H9 (cell line): Measurements from ENCODE around the gene C18orf63. TPM values are rescaled to one million over a fixed set of nuclear protein-coding genes. Genes with fewer than 3 reads are reported as not detected.

ENCODE experiments used
- DNase-seq: peaks from one replicate; pipeline ENCODE4 v3.0.0-alpha.2; 2017
- H2AFZ ChIP-seq: one replicate; pipeline ENCODE4 v1.6.1; 2013; ENCODE audit warnings: mild to moderate bottlenecking, low read length, control low read depth, moderate library complexity
- H2AK5ac ChIP-seq: 2 replicates; pipeline ENCODE4 v1.6.1; 2013; ENCODE audit warnings: low read length, control low read depth, mixed read lengths; ENCODE audit not compliant: insufficient read length
- H2BK120ac ChIP-seq: one replicate; pipeline ENCODE4 v1.6.1; 2013; ENCODE audit warnings: low read depth, mild to moderate bottlenecking, low read length, control low read depth, inconsistent platforms; ENCODE audit not compliant: poor library complexity, severe bottlenecking
- H2BK12ac ChIP-seq: 2 replicates; pipeline ENCODE4 v1.6.1; 2013; ENCODE audit warnings: low read length, control low read depth, mixed read lengths, low read depth; ENCODE audit not compliant: insufficient read length
- H2BK15ac ChIP-seq: 2 replicates; pipeline ENCODE4 v1.6.1; 2013; ENCODE audit warnings: low read depth, low read length, control low read depth
- H2BK20ac ChIP-seq: one replicate; pipeline ENCODE4 v1.6.1; 2013; ENCODE audit warnings: low read depth, mild to moderate bottlenecking, low read length, control low read depth, inconsistent platforms; ENCODE audit not compliant: poor library complexity, severe bottlenecking
- H2BK5ac ChIP-seq: 2 replicates; pipeline ENCODE4 v1.6.1; 2013; ENCODE audit warnings: low read length, control low read depth, mixed read lengths; ENCODE audit not compliant: insufficient read length
- H3K14ac ChIP-seq: 2 replicates; pipeline ENCODE4 v1.6.1; 2013; ENCODE audit warnings: low read length, control low read depth; ENCODE audit not compliant: insufficient read depth
- H3K18ac ChIP-seq: 2 replicates; pipeline ENCODE4 v1.6.1; 2013; ENCODE audit warnings: low read depth, mild to moderate bottlenecking, mixed read lengths, low read length, control low read depth; ENCODE audit not compliant: insufficient read length
- H3K23ac ChIP-seq: 2 replicates; pipeline ENCODE4 v1.6.1; 2013; ENCODE audit warnings: low read length, control low read depth, mixed read lengths, low read depth; ENCODE audit not compliant: insufficient read length
- H3K23me2 ChIP-seq: 2 replicates; pipeline ENCODE4 v1.6.1; 2013; ENCODE audit warnings: low read depth, mild to moderate bottlenecking, mixed read lengths, low read length, control low read depth; ENCODE audit not compliant: insufficient read length, poor library complexity, severe bottlenecking
- H3K27ac ChIP-seq: 2 replicates; pipeline ENCODE4 v1.5.1; 2013; ENCODE audit warnings: low read length, control low read depth, mixed read lengths, low read depth; ENCODE audit not compliant: insufficient read length
- H3K27me3 ChIP-seq: 2 replicates; pipeline ENCODE4 v1.6.1; 2013; ENCODE audit warnings: low read length, control low read depth, inconsistent platforms; ENCODE audit not compliant: insufficient read depth
- H3K4ac ChIP-seq: 2 replicates; pipeline ENCODE4 v1.6.1; 2013; ENCODE audit warnings: low read depth, mild to moderate bottlenecking, control low read depth, inconsistent platforms, low read length, moderate library complexity
- H3K4me1 ChIP-seq: 2 replicates; pipeline ENCODE4 v1.6.1; 2013; ENCODE audit warnings: low read length, control low read depth, inconsistent platforms; ENCODE audit not compliant: insufficient read depth
- H3K4me2 ChIP-seq: 2 replicates; pipeline ENCODE4 v1.6.1; 2013; ENCODE audit warnings: low read length, control low read depth, mixed read lengths; ENCODE audit not compliant: insufficient read length, insufficient read depth
- H3K56ac ChIP-seq: 2 replicates; pipeline ENCODE4 v1.6.1; 2013; ENCODE audit warnings: low read depth, mild to moderate bottlenecking, mixed read lengths, low read length, control low read depth; ENCODE audit not compliant: insufficient read length
- H3K79me1 ChIP-seq: 2 replicates; pipeline ENCODE4 v1.6.1; 2013; ENCODE audit warnings: low read depth, mild to moderate bottlenecking, moderate library complexity, low read length, control low read depth, inconsistent platforms; ENCODE audit not compliant: insufficient read depth, poor library complexity, severe bottlenecking
- H3K79me2 ChIP-seq: 2 replicates; pipeline ENCODE4 v1.6.1; 2013; ENCODE audit warnings: low read length, control low read depth, inconsistent platforms; ENCODE audit not compliant: insufficient read depth
- H3K9ac ChIP-seq: 2 replicates; pipeline ENCODE4 v1.6.1; 2013; ENCODE audit warnings: low read length, control low read depth, mixed read lengths; ENCODE audit not compliant: insufficient read length; ENCODE audit errors: extremely low read depth
- H3K9me3 ChIP-seq: one replicate; pipeline ENCODE4 v1.6.1; 2013; ENCODE audit warnings: low read depth, low read length, inconsistent platforms; ENCODE audit not compliant: control insufficient read depth
- H3T11ph ChIP-seq: one replicate; pipeline ENCODE4 v1.6.1; 2013; ENCODE audit warnings: mild to moderate bottlenecking, low read length, control low read depth, inconsistent platforms
- H4K20me1 ChIP-seq: one replicate; pipeline ENCODE4 v1.6.1; 2013; ENCODE audit not compliant: control insufficient read depth, insufficient read length, insufficient read depth
- H4K5ac ChIP-seq: 2 replicates; pipeline ENCODE4 v1.6.1; 2013; ENCODE audit warnings: low read depth, mild to moderate bottlenecking, mixed read lengths, low read length, control low read depth; ENCODE audit not compliant: insufficient read length
- H4K8ac ChIP-seq: replicated peaks from 2 replicates; pipeline ENCODE4 v1.6.1; 2013; ENCODE audit warnings: low read length, control low read depth, mixed read lengths, low read depth; ENCODE audit not compliant: insufficient read length
- H4K91ac ChIP-seq: 2 replicates; pipeline ENCODE4 v1.6.1; 2013; ENCODE audit warnings: low read depth, mild to moderate bottlenecking, moderate library complexity, mixed read lengths, low read length, control low read depth; ENCODE audit not compliant: insufficient read length
- H3K27ac Mint-ChIP-seq, 3 experiments: 2 replicates in 2 of 3; 3 replicates in 1 of 3; pipeline ENCODE4 v1.8.0; 2020 to 2021; ENCODE audit warnings: mixed read lengths in 3 of 3, mild to moderate bottlenecking in 1 of 3, moderate library complexity in 1 of 3
- H3K27me3 Mint-ChIP-seq: 2 replicates; pipeline ENCODE4 v1.8.0; 2021; ENCODE audit warnings: low read depth, mild to moderate bottlenecking, moderate library complexity, mixed read lengths
- H3K36me3 Mint-ChIP-seq, 3 experiments: 2 replicates in 2 of 3; 3 replicates in 1 of 3; pipeline ENCODE4 v1.8.0; 2020 to 2021; ENCODE audit warnings: low read depth in 3 of 3, mixed read lengths in 3 of 3; ENCODE audit not compliant: insufficient read depth in 1 of 3
- H3K4me1 Mint-ChIP-seq, 2 experiments: 2 replicates each; pipeline ENCODE4 v1.8.0; 2020; ENCODE audit warnings: mixed read lengths in 2 of 2
- H3K4me3 Mint-ChIP-seq, 2 experiments: 2 replicates in 1 of 2; 3 replicates in 1 of 2; pipeline ENCODE4 v1.8.0; 2020 to 2021; ENCODE audit warnings: mild to moderate bottlenecking in 2 of 2, mixed read lengths in 2 of 2, moderate library complexity in 1 of 2
- H3K9me3 Mint-ChIP-seq, 2 experiments: 2 replicates in 1 of 2; 3 replicates in 1 of 2; pipeline ENCODE4 v1.8.0; 2020; ENCODE audit warnings: mild to moderate bottlenecking in 2 of 2, mixed read lengths in 2 of 2, moderate library complexity in 1 of 2
- WGBS: extraction: QIAGEN DNeasy Blood & Tissue Kit; methylation state at CpG from one replicate; pipeline ENCODE4 v1.1.7; 2013; ENCODE audit warnings: missing lambda C conversion rate, low lambda C conversion rate, mixed read lengths; ENCODE audit not compliant: insufficient read length; ENCODE audit errors: extremely low coverage; 5-methylcytosine and 5-hydroxymethylcytosine counted together
- total RNA-seq: library from RNA; stranded (reverse); gene quantifications from 2 replicates; pipeline ENCODE4 v1.2.1, GENCODE V29; 2021
- TF ChIP-seq, protein P1 (sequence below): fragments of 200-600 bp; sonication (generic); conservative IDR thresholded peaks from 3 replicates; pipeline ENCODE4 v1.8.0; 2021; ENCODE audit warnings: antibody characterized with exemption, mild to moderate bottlenecking

The C18orf63 gene
- total RNA-seq, 1 experiment from 2014 or later = not detected

- Histone ChIP-seq H3K18ac (no peak overlapping the region), H2AK5ac (no peak overlapping the region), H3K27ac (no peak overlapping the region), H4K8ac (no peak overlapping the region), H3K79me2 (no peaks in the 10 kb centered on the region), H2BK5ac (no peak overlapping the region), H3K9me3 (no peaks in the 10 kb centered on the region), H3K4ac (no peak overlapping the region), H2AFZ (no peak overlapping the region), H3K56ac (no peak overlapping the region), H3K4me2 (no peak overlapping the region), H2BK120ac (no peak overlapping the region), H2BK12ac (no peak overlapping the region), H3K23me2 (no peaks in the 10 kb centered on the region), H3K23ac (no peak overlapping the region), H3K79me1 (no peaks in the 10 kb centered on the region), H2BK15ac (no peak overlapping the region), H3K9ac (no peak overlapping the region), H2BK20ac (no peak overlapping the region), H3K4me1 (no peaks in the 10 kb centered on the region), H4K91ac (no peak overlapping the region), H4K20me1 (no peaks in the 10 kb centered on the region), H3T11ph (no peak overlapping the region), H4K5ac (no peak overlapping the region), H3K14ac (no peak overlapping the region), H3K27me3 (no peaks in the 10 kb centered on the region)
- TF ChIP-seq, protein P1, sequence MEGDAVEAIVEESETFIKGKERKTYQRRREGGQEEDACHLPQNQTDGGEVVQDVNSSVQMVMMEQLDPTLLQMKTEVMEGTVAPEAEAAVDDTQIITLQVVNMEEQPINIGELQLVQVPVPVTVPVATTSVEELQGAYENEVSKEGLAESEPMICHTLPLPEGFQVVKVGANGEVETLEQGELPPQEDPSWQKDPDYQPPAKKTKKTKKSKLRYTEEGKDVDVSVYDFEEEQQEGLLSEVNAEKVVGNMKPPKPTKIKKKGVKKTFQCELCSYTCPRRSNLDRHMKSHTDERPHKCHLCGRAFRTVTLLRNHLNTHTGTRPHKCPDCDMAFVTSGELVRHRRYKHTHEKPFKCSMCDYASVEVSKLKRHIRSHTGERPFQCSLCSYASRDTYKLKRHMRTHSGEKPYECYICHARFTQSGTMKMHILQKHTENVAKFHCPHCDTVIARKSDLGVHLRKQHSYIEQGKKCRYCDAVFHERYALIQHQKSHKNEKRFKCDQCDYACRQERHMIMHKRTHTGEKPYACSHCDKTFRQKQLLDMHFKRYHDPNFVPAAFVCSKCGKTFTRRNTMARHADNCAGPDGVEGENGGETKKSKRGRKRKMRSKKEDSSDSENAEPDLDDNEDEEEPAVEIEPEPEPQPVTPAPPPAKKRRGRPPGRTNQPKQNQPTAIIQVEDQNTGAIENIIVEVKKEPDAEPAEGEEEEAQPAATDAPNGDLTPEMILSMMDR = no peak
- no peak for DNase-seq
- Mint-ChIP-seq H3K4me1 (peaks cover 4% of the 10 kb centered on the region in 2 experiments; a peak in 2 of 4 replicates), H3K36me3 (no peaks in the 10 kb centered on the region), H3K9me3 (no peaks in the 10 kb centered on the region), H3K4me3 (no peak overlapping the region), H3K27me3 (peaks cover 2% of the 10 kb centered on the region; the same call in 1 of the 2 replicates), H3K27ac (no peak overlapping the region; a peak in 1 of 7 replicates)
- whole genome bisulfite sequencing = no CpG with 5 or more reads among the region's 16 CpGs
These were observed 80.8 kb downstream of the C18orf63 start for GRCh38 chr18:74396171-74397169.
